GM06990 (cell line): Measurements from ENCODE around the gene AGXT.

ENCODE experiments used
- DNase-seq: peaks from one replicate; pipeline ENCODE4 v3.0.0-alpha.2; 2011; ENCODE audit not compliant: insufficient read length; ENCODE audit errors: extremely low read depth
- H3K27me3 ChIP-seq: replicated peaks from 2 replicates; pipeline ENCODE4 v1.6.0; 2011; ENCODE audit warnings: low read length; ENCODE audit not compliant: control insufficient read depth, insufficient read depth
- H3K36me3 ChIP-seq: 2 replicates; pipeline ENCODE4 v1.5.1; 2011; ENCODE audit warnings: low read length; ENCODE audit not compliant: control insufficient read depth, insufficient read depth
- H3K4me3 ChIP-seq: replicated peaks from 2 replicates; pipeline ENCODE4 v1.5.1; 2011; ENCODE audit warnings: low read depth, mild to moderate bottlenecking, control low read depth, low read length
- TF ChIP-seq, protein P1 (sequence below): IDR thresholded peaks from 2 replicates; pipeline ENCODE4 v1.5.1; 2011; ENCODE audit warnings: low read length, control low read depth, mild to moderate bottlenecking, inconsistent platforms; ENCODE audit not compliant: insufficient read depth, poor library complexity, severe bottlenecking

AGXT gene

DNA sequence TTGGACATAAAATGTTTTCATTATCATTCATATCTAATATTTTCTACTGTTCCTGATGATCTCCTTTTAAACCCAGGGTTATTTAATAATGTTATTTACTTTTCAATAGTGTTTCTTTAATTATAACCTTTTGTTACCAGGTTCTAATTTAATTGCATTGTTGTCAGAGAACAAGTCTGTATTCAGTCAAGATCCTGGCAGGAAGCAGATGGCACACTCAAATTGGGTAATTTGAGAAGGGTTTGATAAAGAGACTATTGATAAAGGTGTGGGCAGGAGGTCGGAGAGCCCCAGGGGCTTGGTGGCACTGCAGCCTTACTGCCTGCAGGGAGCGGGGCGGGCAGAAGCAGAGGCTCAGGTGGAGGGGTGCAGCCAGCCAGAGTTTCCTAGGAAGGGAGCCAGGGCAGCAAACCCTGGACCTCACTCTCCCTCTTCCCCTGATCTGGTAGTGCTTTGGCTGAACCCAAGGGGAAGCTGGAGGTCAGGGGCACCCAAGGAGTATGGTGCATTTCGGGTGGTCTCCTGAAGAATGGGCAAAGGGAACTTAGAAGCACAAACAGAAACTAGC is 46.3 kb upstream of the AGXT start:
- DNase-seq: no peak
- Histone ChIP-seq H3K27me3 (no peaks in the 10 kb centered on the region; the same call in none of the 2 replicates), H3K4me3 (no peak overlapping the region), H3K36me3 (no peaks in the 10 kb centered on the region)
- TF ChIP-seq, protein P1, sequence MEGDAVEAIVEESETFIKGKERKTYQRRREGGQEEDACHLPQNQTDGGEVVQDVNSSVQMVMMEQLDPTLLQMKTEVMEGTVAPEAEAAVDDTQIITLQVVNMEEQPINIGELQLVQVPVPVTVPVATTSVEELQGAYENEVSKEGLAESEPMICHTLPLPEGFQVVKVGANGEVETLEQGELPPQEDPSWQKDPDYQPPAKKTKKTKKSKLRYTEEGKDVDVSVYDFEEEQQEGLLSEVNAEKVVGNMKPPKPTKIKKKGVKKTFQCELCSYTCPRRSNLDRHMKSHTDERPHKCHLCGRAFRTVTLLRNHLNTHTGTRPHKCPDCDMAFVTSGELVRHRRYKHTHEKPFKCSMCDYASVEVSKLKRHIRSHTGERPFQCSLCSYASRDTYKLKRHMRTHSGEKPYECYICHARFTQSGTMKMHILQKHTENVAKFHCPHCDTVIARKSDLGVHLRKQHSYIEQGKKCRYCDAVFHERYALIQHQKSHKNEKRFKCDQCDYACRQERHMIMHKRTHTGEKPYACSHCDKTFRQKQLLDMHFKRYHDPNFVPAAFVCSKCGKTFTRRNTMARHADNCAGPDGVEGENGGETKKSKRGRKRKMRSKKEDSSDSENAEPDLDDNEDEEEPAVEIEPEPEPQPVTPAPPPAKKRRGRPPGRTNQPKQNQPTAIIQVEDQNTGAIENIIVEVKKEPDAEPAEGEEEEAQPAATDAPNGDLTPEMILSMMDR: no peak

DNA sequence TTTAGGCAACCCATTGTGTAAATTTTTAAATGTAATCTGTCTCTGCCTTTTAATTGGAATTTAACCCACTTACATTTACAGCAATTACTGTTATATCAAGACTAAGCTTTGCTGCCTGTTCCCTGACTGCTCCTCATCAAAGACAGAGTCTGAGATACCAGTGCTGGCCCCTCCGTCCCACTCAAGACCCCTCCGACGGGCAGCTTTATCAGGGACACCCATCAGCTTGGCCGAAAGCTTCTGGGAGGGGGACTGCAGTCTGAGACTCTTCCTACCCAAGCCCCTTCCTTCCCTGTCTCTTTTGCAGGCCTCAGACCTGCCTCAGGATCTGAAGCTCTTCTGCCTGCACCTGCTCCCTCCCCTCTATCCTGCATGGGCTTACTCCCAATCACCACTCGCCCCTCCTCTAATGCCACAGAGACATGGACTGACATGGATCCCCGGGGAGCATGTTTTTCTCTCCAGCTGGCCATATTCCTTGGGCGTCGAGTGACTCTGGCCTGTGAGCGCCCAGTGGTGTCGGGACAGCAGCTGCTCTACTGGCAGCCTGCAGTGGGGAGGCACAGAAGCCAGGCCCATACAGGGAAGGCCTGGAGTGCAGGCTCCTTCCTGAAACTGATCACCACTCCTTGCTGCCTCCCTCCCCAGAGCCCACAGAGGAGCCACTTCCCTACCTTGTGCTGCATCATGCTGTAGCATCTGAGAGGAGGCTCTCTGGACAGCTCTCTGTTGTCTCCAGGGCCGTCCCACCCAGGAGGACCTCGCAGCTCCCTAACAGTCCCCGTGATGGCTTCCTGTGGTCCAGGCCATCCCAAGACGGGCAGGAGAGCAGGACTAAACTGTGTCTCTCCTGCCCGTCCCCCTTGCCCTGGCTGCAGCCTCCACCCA is 44.9 kb upstream of the AGXT start:
- no peak overlapping the region for H3K4me3 ChIP-seq
- H3K36me3 ChIP-seq: no peaks in the 10 kb centered on the region
- TF ChIP-seq, protein P1: no peak
- no peaks in the 10 kb centered on the region; the same call in none of the 2 replicates for H3K27me3 ChIP-seq
- DNase-seq: no peak

GRCh38 chr2:240825476-240825875 is 43.1 kb upstream of the AGXT start:
- Histone ChIP-seq H3K27me3 (no peaks in the 10 kb centered on the region; the same call in none of the 2 replicates), H3K4me3 (no peak overlapping the region), H3K36me3 (no peaks in the 10 kb centered on the region)
- TF ChIP-seq, protein P1: no peak
- no peak for DNase-seq

GRCh38 chr2:240831594-240832204 is 36.9 kb upstream of the AGXT start:
- TF ChIP-seq, protein P1: no peak
- H3K27me3 ChIP-seq: no peaks in the 10 kb centered on the region; the same call in 1 of the 2 replicates
- no peak for DNase-seq

DNA sequence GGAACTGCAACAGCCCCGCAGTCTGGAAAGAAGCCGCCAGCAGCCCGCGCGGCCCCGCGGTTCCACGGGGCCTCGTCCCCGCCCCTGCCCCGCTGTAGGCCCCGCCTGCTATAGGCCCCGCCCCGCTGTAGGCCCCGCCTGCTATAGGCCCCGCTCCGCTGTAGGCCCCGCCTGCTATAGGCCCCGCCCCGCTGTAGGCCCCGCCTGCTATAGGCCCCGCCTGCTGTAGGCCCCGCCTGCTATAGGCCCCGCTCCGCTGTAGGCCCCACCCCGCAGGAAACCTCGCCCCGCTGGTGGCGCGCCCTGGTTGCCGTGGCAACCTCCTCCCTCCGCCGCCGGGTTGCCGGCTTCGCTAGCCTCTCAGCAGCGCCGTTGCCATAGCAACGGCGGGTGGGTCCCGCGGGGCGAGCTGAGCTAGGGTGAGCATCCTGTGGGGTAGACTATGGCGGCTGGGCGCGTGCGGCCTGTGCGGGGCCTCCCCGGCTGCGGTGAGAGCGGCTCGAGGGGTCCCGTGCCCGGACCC is 36.4 kb upstream of the AGXT start:
- DNase-seq: peak; percentile 94
- Histone ChIP-seq H3K36me3 (no peaks in the 10 kb centered on the region), H3K4me3 (no peak overlapping the region), H3K27me3 (peaks cover 2% of the 10 kb centered on the region; the same call in 1 of the 2 replicates)
- TF ChIP-seq, protein P1: no peak

More at GRCh38 chr2:240831594-240832204, 36.9 kb upstream of the AGXT start:
- Histone ChIP-seq H3K36me3 (no peaks in the 10 kb centered on the region), H3K4me3 (no peak overlapping the region)
